ENCODE data around the gene OSBPL2.

OSBPL2 gene

DNA sequence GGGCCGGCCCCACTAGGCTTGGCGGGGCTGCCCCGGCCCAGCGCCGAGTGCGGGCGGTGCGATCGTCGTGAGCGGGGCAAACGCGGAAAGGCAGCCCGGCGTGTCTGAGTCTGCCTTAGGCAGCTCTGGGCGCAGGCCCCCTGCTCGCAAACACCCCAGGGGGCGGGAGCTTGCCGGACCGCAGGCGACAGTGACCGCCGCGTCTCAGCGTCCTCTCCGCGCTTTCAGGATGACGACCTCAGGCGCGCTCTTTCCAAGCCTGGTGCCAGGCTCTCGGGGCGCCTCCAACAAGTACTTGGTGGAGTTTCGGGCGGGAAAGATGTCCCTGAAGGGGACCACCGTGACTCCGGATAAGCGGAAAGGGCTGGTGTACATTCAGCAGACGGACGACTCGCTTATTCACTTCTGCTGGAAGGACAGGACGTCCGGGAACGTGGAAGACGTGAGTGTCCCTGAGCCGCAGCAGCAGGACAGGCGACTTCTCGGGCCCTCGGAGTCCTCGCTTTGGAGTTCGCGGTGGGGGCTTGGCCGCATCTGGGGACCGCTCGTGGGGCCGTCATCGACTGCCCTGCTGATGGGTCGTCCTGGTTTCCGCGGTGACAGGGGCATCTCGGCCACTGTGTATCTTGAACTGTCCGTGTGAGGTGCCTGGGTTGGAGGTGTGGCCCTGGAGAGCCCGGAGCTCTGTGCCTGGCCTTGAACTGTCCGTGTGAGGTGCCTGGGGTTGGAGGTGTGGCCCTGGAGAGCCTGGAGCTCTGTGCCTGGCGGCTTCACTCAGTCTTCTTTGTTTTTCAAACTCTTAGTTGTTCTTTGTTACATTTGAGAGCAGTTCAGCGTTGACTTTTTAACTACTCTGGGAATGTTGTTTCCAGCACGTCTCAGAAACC is 65.3 kb downstream of the OSBPL2 start:
- DNase-seq: peak in 1 of 2 donors; percentile 30

GRCh38 chr20:62304331-62305148 is 66.2 kb downstream of the OSBPL2 start:
- no peak for DNase-seq

DNA sequence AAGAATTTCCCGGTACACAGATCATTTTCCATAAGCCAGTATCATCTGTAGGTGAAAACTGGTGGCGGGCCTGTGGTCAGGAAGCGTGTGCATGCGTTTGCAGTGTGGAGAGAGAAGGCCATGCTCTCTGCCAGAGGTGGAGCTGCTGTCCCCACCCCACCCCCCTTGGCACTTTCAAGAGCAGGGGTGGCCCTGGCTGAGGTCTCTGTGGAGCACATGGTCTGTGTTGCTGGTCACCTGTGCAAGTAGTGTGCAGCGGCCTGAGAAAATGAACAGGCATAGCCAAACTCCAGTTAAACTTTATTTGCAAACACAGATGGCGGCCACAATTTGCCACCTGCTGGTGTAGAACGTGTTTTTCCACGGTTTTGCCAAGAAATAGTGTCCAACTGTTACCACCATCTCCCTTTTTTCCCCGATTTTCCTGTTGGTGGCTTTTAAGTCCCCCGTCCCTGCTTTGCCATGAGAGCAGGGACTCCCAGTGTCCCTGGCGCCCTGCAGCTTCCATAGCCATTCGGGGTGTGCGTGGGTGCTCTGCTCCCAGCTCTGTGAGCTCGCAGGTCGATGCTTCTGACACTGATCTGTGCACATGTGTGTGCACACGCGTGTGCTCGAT is 66.9 kb downstream of the OSBPL2 start:
- no peak for DNase-seq

GRCh38 chr20:62305765-62306413 is 67.6 kb downstream of the OSBPL2 start:
- DNase-seq: no peak

- no peak for DNase-seq
Observed at GRCh38 chr20:62306414-62307187, 68.3 kb downstream of the OSBPL2 start.

DNA sequence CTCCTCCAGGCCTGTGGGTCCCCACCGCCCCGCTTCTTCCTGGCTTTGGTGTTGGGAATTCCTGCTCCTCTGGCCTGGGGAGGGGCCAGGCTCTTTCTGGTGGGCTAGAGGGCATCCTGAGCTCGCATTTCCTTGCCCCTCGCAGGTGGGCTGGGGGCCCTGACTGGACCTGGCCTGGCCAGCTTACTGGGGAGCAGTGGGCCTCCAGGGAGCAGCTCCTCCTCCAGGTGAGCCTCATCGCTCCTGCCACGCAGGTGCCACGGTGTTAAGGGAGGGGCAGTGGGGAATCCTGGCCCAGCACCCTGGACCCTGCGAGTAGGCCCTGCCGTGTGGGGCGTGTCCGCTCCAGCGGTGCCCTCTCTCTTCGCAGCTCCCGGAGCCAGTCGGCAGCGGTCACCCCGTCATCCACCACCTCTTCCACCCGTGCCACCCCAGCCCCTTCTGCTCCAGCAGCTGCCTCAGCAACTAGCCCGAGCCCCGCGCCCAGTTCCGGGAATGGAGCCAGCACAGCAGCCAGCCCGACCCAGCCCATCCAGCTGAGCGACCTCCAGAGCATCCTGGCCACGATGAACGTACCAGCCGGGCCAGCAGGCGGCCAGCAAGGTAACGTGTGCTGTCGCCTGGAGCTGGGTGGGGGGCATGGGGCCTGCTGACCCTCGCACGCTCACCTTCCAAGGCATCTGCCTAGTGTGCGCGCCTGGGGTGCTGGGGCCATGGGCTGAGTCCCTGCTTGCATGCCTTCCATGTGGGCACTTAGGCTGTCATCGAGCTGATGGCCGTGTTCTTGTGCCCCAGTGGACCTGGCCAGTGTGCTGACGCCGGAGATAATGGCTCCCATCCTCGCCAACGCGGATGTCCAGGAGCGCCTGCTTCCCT is 69.1 kb downstream of the OSBPL2 start:
- DNase-seq: no peak

DNA sequence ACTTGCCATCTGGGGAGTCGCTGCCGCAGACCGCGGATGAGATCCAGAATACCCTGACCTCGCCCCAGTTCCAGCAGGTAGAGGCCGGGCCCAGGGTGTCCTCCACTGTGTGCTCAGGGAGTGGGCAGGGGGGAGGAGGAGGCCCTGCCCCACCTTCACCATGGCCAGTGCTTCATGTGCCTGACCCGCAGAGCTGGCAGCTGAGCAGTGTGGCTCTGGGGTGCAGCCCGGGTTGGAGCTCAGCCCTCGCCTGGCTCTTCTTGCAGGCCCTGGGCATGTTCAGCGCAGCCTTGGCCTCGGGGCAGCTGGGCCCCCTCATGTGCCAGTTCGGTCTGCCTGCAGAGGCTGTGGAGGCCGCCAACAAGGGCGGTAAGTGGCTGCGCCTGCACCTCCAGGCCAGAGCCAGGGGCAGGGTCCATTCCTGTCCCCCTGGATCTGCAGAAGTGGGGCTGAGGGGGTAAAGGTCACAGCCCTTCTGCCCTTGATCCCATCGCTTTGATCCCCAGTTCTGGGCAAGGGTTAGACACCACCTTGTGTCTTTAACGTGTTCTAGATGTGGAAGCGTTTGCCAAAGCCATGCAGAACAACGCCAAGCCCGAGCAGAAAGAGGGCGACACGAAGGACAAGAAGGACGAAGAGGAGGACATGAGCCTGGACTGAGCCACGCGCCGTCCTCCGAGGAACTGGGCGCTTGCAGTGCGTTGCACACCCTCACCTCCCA is 69.9 kb downstream of the OSBPL2 start:
- DNase-seq: no peak

DNA sequence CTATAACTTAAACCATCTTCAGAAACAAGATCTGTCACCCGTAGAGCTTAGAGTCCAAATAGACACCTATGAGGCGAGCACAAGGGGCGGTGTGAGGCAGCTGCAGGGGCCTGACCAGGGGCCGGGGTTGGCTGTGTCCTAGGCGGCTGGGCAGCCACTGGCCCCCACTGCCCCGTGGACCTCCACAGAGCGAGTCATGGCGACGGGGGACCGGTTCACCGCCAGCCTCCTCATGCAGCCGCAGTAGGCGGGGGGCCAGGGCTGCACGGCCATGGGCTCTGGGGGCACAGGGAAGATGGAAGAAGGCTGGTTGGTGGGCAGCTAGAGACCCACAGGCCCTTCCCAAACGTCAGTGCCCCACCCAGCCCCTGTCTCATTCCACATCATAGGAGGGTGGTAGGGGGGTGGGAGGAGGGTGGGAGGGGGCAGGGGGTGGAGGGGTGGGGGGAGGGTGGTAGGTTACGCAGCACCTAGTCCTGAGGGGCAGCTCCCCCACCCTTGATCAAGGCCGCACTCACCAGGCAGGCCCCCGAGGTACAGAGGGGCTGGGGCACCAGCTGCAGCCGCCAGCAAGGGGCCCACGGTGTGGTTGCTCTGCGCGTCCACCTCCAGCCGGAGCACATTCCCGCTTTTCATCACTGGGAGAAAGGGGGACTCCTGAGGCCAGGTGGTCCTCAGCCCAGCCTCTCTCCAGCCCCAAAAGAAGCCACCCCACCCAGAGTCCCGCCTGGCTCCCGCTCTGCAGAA is 71.0 kb downstream of the OSBPL2 start:
- DNase-seq: no peak

GRCh38 chr20:62309947-62310756 is 71.8 kb downstream of the OSBPL2 start:
- DNase-seq: no peak

DNA sequence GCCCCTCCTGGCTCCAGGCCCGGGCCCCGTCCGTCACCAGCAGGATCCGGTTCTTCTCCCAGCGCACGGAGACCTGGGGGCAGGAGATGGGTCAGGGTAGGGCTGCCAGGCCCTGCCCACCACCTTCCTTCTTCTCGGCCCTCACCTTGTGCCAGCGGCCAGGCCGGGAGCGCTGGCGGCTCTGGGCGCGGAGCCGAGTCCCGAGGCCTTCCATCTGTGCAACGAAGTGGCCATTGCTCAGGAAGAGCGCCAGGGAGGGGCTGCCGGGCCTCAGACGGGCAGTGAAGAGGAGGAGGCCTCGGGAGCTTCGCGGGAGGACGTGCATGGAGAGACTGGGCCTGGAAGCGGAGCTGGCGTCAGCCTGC is 72.4 kb downstream of the OSBPL2 start:
- no peak for DNase-seq

- DNase-seq: no peak
Observed at GRCh38 chr20:62311150-62311549, 72.8 kb downstream of the OSBPL2 start.

GRCh38 chr20:62311832-62312661 is 73.7 kb downstream of the OSBPL2 start:
- no peak for DNase-seq

DNA sequence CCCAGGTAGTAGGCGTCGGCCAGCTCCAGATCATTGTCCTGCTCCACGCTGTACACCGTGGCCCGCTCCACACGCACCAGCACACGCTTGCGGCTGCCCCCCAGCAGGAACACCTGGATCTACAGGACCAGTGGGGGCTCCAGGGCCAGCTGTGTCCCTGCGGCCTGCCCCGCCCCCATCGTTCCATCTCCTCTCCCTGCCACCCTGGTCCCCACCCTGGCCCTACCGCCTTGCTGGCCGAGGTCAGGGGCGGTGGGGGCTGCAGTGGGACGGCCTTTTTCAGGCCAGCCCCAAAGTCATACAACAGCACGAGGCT is 74.3 kb downstream of the OSBPL2 start:
- no peak for DNase-seq

DNA sequence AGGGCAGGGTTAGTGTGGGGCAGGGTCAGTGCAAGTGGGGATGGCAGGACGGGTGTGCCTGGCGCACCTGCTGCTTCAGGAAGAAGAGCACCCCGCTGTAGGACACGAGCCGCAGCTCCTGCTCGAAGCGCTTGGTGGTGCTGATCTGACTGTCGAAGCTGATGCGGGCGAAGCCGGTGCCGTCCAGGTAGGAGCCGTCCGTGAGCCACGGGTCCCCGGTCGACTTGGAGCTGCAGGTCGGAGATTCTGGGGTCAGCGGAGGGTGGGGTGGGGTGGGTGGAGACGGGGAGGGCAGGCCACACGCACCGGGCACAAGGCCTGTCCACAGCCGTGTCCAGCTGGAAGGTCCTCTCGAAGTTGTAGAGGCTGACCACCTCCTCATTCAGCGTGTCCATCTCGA is 74.7 kb downstream of the OSBPL2 start:
- no peak for DNase-seq

DNA sequence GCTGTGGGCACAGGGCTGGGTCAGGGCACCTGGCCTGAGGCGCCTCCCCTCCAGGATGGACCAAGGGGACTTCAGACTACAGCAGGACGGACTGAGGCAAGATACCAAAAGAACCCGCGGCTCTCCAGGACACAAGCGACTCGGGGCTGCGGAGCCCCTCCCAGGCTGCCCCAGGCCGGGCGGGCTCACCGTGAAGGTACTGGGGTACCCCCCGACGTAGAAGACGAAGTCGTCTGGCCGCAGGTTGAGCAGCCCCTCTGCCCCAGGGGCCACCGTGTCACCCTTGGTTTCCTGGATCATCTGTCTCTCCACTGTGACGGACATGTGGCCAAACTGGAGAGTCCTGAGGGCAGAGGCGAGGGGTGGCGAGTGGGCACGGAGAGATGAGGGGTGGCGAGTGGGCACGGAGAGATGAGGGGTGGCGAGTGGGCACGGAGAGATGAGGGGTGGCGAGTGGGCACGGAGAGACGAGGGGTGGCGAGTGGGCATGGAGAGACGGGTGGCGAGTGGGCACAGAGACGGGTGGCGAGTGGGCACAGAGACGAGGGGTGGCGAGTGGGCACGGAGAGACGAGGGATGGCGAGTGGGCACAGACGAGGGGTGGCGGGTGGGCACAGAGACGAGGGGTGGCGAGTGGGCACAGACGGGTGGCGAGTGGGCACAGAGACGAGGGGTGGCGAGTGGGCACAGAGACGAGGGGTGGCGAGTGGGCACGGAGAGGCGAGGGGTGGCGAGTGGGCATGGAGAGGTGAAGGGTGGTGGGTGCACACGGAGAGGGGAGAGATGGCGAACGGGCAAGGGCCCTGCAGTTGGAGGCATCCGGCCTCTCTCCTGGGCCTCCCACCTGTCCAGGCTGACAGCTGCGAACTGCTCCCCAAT is 75.4 kb downstream of the OSBPL2 start:
- no peak for DNase-seq

DNA sequence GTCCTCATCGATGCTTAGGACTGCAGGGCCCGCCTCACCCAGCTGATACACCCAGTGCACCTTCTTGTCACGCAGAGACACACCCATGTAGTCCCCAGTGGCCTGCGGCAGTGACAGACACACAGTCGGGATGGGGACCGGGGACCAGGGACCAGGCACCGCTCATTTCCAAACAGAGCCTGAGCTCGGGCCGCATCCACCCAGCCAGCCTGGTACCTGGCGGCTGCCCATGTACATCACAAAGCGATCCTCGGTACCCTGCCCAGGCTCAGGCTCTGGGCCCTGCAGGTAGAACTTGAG is 76.0 kb downstream of the OSBPL2 start:
- DNase-seq: no peak

GRCh38 chr20:62314711-62315302 is 76.5 kb downstream of the OSBPL2 start:
- DNase-seq: no peak
